ENCODE measurements around the gene CHD9NB.
"Not testable (repeated sequence)": the region's sequence is repeated elsewhere in the genome, so short reads cannot be mapped to it uniquely, and the experiment has no call there.

Gene CHD9NB

DNA sequence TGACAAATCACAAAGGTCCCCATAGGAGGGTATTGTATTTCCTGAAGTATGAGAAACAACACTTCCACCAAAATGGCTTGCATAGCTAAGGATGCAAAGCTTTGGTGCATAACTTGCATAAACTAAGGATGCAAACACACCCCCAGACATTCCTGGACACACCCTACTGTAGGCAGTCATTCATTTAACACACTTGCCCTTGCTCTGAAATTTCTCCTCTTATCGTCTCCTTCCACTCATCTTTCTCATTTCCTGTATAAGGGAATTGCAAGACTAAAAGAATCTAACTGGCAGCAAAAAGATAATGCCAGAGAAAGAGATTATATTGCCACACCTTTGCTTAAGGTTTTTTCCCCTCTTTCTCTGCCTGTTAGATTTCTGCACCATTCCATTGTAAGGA, 30.4 kb upstream of the CHD9NB start:
- DNase-seq: no peak

DNA sequence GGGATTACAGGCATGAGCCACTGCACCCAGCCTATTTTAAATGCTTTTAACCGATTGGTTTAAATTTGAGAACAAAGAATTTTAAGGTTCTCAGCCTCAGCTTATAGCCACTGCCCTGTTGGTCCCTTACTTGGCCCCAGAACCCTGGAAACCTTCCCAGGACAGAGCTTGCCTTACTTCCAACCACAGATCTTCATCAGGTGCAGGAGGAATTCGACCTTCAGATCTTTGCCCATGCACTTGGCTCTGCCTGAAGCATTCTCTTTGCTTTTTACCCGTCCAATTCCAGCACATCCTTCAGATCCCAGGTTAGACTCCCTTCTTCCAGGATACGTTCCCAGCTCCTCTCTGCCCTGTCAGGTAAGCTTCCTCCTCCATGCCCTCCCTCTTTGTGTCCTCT, 29.8 kb upstream of the CHD9NB start:
- DNase-seq: no peak

DNA sequence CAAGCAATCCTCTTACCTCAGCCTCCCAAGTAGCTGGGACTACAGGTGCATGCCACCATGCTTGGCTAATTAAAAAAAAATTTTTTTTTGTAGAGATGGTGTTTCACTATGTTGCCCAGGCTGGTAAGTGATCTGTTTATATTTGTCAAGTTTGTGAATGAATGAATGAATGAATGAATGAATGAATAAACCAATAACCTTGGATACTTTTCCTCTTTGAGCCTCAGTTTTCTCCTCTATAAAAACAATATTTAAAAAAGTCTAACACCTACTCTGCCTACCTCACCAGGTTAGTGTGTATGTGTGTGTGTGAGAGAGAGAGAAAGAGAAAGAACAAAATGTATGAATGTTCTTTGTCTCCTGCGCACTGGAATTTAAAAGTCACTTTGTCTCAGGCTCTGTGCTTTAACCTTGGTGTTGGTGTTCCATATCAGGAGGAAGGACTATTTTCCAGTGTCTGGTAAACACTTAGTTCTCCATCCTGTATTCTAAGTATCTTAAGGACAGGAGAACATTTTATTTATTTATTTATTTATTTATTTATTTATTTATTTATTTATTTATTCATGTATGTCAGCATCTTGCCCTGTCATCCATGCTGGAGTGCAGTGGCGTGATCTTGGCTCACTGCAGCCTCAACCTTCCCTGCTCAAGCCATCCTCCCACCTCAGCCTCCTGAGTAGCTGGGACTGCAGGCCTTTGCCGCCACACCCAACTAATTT, 29.1 kb upstream of the CHD9NB start:
- no peak for DNase-seq

GRCh38 chr16:53081032-53081424, 28.3 kb upstream of the CHD9NB start:
- no peak for DNase-seq

- no peak for DNase-seq
These were observed 27.8 kb upstream of the CHD9NB start for GRCh38 chr16:53080345-53081031.

DNA sequence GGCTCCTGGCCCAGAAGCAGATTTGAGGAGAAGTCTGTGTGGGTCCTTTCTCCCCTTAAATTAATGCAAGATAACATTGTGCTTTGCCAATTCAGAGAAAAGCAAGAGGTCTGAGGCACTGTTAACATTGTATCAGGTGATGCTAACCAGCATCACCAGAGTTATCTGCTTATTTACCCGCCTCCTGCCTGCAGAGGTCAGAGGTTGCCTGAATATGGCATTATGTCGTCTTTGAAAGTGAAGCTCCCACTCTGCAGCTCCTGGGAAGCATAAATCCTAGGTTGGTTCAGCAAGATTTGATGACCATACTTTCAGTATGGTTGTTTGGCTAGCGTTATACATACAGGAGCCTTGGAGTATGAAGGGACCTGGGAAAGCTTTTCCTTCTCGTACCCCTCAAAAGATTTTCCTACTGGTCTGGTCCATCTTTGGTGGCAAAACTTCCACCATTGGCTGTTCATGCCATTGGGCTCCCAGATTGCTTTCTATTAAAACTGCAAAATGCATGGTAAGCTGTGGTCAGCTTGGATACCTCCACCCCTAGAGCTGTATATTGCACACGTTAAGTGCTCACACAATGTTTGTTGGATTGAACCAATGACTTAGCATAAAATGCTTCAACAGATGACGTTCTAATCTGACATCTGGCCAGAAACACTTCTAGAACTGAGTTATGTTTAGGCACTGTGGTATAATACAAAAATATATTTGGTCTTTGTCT, 26.2 kb upstream of the CHD9NB start:
- no peak for DNase-seq

DNA sequence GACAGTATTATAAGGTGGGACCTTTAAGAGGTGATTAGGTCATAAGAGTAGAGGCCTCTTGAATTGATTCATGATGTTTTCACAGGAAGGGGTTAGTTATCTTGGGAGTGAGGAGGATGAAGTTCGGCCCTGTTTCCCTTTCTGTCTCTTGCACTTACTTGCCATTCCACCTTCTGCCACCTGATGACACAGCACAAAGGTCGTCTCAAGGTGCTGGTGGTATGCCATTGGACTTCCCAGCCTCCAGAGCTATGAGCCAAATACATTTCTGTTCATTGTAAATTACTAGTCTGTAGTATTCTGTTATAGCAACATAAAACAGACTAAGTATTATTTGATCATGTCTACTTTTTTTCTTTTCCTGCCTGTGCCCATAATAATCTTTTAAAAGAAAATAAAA, 25.6 kb upstream of the CHD9NB start:
- no peak for DNase-seq

DNA sequence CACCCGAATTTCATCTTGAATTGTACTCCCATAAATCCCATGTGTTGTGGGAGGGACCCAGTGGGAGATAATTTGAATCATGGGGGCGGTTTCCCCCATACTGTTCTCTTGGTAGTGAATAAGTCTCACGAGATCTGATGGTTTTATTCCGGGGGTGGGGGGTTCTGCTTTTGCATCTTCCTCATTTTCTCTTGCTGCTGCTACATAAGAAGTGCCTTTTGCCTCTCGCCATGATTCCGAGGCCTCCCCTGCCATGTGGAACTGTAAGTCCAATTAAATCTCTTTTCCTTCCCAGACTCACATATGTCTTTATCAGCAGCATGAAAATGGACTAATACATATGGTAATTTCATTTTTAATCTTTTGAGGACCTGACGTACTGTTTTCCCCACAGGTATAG, 22.8 kb upstream of the CHD9NB start:
- DNase-seq: not testable (repeated sequence)

GRCh38 chr16:53074296-53074695, 21.6 kb upstream of the CHD9NB start:
- DNase-seq: not testable (repeated sequence)

DNA sequence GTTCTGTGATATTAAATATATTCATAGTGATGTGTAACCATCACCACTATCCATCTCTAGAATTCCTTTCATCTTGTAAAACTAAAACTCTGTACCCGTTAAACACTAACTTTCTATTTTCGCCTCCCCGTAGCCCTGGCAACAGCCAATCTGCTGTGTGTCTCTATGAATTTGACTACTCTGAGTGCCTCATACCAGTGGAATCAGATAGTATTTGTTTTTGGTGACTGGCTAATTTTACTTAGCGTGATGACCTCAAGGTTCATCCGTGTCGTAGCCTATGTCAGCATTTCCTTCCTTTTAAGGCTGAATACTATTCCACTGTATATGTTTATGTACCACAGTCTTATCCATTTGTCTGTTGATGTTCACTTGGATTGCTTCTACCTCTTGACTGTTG, 20.3 kb upstream of the CHD9NB start:
- DNase-seq: no peak

DNA sequence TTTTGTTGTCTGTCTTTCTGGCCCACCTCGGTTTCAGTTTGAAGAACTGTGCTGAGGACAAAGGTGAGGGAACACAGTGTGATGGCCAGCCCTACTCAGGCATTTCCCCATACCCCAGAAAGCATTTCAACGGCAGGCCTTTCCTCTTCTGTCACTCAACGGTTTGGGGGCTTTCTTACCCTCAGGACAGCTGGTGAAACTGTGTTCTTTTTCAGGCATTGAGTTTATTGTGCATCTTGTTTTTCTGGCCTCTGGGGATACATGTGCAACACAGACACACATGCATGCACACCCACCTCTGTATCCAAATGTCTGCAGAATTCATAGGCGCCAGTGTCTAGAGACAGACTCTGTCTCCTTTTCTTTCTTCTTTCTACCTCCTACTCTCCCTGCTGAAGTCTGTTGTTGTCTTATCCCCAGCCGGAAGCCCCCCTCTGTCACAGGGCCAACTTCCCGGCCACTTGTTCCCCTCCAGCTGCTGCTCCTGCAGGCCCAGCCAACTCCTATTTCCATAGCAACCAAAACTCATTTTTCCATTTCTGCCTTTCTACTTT, 19.1 kb upstream of the CHD9NB start:
- no peak for DNase-seq

- DNase-seq: no peak
These were observed 17.1 kb upstream of the CHD9NB start for GRCh38 chr16:53069772-53070171.

DNA sequence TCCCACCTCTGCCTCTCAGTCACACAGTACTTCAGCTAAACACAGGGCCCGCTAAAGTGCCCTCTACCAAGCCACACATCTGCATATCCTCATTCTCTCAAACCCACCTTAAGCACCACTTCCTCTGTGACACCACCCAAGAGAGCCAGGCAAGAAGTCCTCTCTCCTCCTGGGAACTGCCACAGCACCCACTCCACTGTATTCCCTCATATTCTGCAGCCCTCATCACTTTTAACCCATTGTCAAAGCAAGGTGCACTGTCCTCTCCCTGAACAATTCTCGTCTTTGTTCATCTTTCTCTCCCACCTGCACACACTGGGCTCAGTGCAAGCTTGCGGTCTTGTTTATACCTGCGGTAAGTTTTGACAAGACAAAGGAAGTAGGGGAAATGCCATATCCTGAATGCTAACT, 15.7 kb upstream of the CHD9NB start:
- DNase-seq: no peak

- DNase-seq: no peak
These were observed 15.0 kb upstream of the CHD9NB start for GRCh38 chr16:53067675-53068074.

GRCh38 chr16:53065461-53066061, 12.9 kb upstream of the CHD9NB start:
- no peak for DNase-seq

- no peak for DNase-seq
These were observed 11.4 kb upstream of the CHD9NB start for GRCh38 chr16:53064081-53064578.

DNA sequence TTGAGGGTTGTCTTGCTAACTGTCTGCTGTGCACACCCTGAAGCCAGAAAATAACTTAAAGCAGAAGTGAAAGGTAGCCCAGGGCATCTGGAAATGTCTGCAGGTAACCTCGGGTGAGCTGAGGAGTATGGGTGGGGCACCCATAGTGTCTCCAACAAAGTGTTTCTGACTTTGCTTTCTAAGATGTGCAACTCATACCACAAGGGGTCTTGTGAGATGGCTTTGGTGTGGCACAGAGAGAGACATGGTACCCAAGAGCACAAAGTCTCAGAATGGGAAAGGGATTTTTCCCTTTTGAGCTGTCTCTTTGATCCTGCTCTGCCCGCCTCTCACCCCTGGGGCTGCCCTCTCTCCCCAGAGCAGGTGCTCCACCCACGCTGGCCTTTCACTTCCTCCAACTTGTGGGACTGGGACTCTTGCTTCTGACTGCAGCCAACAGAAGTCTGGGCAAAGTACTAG, 9.0 kb upstream of the CHD9NB start:
- DNase-seq: no peak

DNA sequence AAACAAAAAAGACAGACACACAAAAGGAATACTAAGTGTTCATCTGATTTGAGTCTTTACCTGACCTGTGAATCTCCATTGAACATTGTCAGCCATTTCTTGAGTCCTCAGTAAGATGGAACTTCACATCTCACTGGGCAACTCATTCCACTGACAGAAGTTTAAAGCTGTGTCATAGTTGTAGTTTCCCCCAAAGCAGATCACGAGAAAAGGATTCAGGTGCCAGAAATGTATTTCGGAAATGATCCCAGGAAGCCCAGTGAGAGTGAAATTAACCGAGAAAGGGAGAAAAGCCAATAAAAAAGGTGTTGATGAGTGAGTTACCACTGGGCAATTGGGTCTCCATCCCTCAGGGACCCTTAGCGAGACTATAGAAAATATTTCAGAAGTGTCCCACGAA, 8.6 kb upstream of the CHD9NB start:
- no peak for DNase-seq

- no peak for DNase-seq
These were observed 7.0 kb upstream of the CHD9NB start for GRCh38 chr16:53059672-53060071.

DNA sequence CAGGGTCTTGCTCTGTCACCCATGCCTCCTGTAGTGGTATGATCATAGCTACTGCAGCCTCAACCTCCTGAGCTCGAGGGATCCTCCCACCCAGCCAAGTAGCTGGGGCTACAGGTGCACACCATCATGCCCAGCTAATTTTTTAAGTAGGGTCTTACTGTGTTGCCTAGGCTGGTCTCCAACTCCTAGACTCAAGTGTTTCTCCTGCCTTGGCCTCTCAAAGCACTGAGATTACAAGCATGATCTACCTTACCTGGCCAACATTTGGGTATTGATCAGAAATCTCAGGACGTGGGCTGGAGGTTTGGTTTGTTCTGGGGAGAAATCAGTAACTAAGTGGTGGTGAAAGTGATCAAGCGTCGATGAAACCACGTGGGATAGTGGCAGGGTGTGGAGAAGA, 6.2 kb upstream of the CHD9NB start:
- DNase-seq: no peak

DNA sequence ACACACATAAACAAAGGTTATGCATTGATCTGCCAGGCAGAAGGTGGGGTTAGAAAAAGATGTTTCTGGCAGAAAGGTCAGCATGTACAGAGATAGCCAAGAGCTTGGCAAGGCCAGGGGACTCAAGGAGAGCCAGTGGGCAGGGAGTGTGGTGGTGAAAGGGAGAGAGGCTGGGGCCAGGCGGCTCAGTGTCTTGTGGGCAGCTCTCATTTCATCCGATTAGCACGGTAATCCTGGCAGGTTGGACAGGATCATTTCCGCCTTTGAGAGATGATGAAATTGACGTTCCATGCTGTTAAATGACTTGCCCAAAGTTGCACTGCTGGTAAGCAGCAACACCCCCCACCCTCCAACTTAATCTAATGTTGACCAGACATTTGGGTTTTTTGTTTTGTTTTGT, 5.7 kb upstream of the CHD9NB start:
- no peak for DNase-seq

DNA sequence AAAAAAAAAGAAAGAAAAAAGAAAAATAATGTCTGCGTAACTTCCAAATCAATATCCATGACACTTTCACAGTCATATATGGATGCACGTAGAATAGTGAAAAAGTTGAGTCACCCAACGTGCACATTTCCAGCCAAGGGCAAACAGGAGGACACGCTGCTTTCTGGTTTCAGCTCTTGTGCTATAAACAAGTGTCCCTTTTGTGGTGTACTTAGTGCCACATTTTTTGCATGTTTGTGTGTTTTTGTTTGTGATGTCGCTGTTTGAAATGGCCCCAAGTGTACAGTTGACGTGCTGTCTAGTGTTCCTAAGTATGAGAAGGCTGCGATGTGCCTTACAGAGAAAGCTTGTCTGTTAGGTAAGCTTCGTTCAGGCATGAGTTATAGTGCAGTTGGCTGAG, 5.0 kb upstream of the CHD9NB start:
- DNase-seq: no peak

DNA sequence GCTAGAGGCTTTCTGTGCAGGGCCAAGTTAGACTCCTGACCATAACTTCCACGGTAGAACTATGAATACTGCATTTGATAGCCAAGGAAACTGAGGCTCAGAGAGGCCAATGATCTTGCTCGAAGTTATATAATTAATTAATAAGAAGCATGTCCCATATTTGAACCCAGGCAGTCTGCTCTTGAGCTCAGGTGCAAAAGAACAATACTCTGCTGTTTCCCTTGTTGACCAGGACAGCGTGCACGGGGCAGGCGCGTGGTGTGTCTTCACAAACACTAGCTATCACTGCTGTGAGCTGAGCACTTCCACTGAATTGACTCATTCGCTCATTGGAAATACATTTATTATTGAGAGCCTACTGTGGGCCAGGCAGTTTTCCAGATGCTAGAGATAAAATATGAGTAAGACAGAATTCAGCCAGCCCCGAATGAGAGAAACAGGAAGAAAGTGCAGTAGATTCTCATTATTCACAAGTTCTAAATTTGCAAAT, 3.7 kb upstream of the CHD9NB start:
- DNase-seq: no peak
